ENCODE measurements around the gene GRID1.

GRID1 gene

GRCh38 chr10:85734791-85735190 lies 631.8 kb downstream of the GRID1 start (continued):
- TF ChIP-seq ZNF664 (tag by site-specific recombination; IDR thresholded peaks at IDR 0.05) (no peak), ZNF785 (tag by site-specific recombination; IDR thresholded peaks at IDR 0.05) (no peak), ZNF843 (tag by site-specific recombination; IDR thresholded peaks at IDR 0.05) (no peak), KLF1 (tag by site-specific recombination; IDR thresholded peaks at IDR 0.05) (no peak), ZNF423 (tag by site-specific recombination; IDR thresholded peaks at IDR 0.05) (no peak), ZBTB6 (tag by site-specific recombination; IDR thresholded peaks at IDR 0.05) (no peak)
- TF ChIP-seq, protein P1, sequence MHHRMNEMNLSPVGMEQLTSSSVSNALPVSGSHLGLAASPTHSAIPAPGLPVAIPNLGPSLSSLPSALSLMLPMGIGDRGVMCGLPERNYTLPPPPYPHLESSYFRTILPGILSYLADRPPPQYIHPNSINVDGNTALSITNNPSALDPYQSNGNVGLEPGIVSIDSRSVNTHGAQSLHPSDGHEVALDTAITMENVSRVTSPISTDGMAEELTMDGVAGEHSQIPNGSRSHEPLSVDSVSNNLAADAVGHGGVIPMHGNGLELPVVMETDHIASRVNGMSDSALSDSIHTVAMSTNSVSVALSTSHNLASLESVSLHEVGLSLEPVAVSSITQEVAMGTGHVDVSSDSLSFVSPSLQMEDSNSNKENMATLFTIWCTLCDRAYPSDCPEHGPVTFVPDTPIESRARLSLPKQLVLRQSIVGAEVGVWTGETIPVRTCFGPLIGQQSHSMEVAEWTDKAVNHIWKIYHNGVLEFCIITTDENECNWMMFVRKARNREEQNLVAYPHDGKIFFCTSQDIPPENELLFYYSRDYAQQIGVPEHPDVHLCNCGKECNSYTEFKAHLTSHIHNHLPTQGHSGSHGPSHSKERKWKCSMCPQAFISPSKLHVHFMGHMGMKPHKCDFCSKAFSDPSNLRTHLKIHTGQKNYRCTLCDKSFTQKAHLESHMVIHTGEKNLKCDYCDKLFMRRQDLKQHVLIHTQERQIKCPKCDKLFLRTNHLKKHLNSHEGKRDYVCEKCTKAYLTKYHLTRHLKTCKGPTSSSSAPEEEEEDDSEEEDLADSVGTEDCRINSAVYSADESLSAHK (tag by site-specific recombination; IDR thresholded peaks at IDR 0.05) = no peak
- TF ChIP-seq, protein P2, sequence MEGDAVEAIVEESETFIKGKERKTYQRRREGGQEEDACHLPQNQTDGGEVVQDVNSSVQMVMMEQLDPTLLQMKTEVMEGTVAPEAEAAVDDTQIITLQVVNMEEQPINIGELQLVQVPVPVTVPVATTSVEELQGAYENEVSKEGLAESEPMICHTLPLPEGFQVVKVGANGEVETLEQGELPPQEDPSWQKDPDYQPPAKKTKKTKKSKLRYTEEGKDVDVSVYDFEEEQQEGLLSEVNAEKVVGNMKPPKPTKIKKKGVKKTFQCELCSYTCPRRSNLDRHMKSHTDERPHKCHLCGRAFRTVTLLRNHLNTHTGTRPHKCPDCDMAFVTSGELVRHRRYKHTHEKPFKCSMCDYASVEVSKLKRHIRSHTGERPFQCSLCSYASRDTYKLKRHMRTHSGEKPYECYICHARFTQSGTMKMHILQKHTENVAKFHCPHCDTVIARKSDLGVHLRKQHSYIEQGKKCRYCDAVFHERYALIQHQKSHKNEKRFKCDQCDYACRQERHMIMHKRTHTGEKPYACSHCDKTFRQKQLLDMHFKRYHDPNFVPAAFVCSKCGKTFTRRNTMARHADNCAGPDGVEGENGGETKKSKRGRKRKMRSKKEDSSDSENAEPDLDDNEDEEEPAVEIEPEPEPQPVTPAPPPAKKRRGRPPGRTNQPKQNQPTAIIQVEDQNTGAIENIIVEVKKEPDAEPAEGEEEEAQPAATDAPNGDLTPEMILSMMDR (tag by site-specific recombination; IDR thresholded peaks at IDR 0.05) = no peak

- Histone ChIP-seq H3K9me3 (ENCODE audit: control insufficient read depth, insufficient read depth, low read depth, low read length) (no peaks in the 10 kb centered on the region), H3K27ac (ENCODE audit: extremely low read depth, low read depth, low read length) (no peak overlapping the region), H3K36me3 (ENCODE audit: control insufficient read depth in 2 of 2, insufficient read depth in 1 of 2, low read length in 2 of 2) (peaks cover 0 to 3% of the 10 kb centered on the region in 2 experiments; a peak in 1 of 3 replicates), H3K4me3 (ENCODE audit: low read depth, low read length) (no peak overlapping the region), H3K4me1 (ENCODE audit: control insufficient read depth, insufficient read depth, low read length) (no peaks in the 10 kb centered on the region)
- ChIA-PET CTCF (no interaction called here), POLR2A (no interaction called here)
- no peak for TF ChIP-seq ZNF311 (tag by site-specific recombination; IDR thresholded peaks at IDR 0.05; ENCODE audit: borderline replicate concordance)
- no peak for TF ChIP-seq ZNF394 (tag by site-specific recombination; IDR thresholded peaks at IDR 0.05; ENCODE audit: borderline replicate concordance)
- TF ChIP-seq GFI1B (tag by site-specific recombination; IDR thresholded peaks at IDR 0.05) = no peak
- no peak for TF ChIP-seq ZNF248 (tag by site-specific recombination; IDR thresholded peaks at IDR 0.05)
- no peak for TF ChIP-seq KLF16 (tag by site-specific recombination; IDR thresholded peaks at IDR 0.05)
- TF ChIP-seq YY2 (tag by site-specific recombination; IDR thresholded peaks at IDR 0.05) = no peak
- no peak for TF ChIP-seq ZSCAN5A (tag by site-specific recombination; IDR thresholded peaks at IDR 0.05)
- TF ChIP-seq ZNF341 (tag by site-specific recombination; IDR thresholded peaks at IDR 0.05; ENCODE audit: low read depth) = no peak
- no peak for TF ChIP-seq ZNF621 (tag by site-specific recombination; IDR thresholded peaks at IDR 0.05)
- TF ChIP-seq PRDM1 (tag by site-specific recombination; IDR thresholded peaks at IDR 0.05) = no peak
- no peak for TF ChIP-seq ZNF785 (tag by site-specific recombination; IDR thresholded peaks at IDR 0.05)
- TF ChIP-seq, protein P1 (tag by site-specific recombination; IDR thresholded peaks at IDR 0.05) = no peak
- TF ChIP-seq BCL11A (tag by site-specific recombination; IDR thresholded peaks at IDR 0.05; ENCODE audit: low read depth) = no peak
Measured at GRCh38 chr10:85724215-85724614, 642.4 kb downstream of the GRID1 start.
